Measurements from ENCODE around the gene PPP6C.
"Not testable (repeated sequence)": the region's sequence is repeated elsewhere in the genome, so short reads cannot be mapped to it uniquely, and the experiment has no call there.

DNA sequence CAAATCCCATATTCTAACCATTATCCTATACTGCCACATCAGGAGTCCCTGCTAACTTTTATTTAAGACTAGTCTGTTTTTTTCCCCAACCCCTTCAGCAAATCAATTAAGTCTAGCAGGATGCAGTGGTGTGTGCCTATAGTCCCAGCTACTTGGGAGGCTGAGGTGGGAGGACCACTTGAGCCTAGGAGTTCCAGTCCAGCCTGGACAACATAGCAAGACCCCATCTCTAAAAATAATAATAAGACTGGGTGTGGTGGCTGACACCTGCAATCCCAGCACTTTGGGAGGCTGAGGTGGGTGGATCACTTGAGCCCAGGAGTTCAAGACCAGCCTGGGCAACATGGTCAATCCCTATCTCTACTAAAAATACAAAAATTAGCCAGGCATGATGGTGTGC is 35.3 kb upstream of the PPP6C start:
- TF ChIP-seq, protein P1, sequence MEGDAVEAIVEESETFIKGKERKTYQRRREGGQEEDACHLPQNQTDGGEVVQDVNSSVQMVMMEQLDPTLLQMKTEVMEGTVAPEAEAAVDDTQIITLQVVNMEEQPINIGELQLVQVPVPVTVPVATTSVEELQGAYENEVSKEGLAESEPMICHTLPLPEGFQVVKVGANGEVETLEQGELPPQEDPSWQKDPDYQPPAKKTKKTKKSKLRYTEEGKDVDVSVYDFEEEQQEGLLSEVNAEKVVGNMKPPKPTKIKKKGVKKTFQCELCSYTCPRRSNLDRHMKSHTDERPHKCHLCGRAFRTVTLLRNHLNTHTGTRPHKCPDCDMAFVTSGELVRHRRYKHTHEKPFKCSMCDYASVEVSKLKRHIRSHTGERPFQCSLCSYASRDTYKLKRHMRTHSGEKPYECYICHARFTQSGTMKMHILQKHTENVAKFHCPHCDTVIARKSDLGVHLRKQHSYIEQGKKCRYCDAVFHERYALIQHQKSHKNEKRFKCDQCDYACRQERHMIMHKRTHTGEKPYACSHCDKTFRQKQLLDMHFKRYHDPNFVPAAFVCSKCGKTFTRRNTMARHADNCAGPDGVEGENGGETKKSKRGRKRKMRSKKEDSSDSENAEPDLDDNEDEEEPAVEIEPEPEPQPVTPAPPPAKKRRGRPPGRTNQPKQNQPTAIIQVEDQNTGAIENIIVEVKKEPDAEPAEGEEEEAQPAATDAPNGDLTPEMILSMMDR (IDR thresholded peaks at IDR 0.05 in 8 of 11, conservative IDR thresholded peaks at IDR 0.05 in 3 of 11), result not testable (repeated sequence)
- TF ChIP-seq POLR2A, POLR2AphosphoS5 (IDR thresholded peaks at IDR 0.05): not testable (repeated sequence)
